ENCODE data around the gene PPP1R14D. TPM values are rescaled to one million over a fixed set of nuclear protein-coding genes. Genes with fewer than 3 reads are reported as not detected.

The PPP1R14D gene
- total and polyA plus RNA-seq, 2 of the 8 experiments (the other 6 are each of a cell fraction or from before 2014, with no cell fraction given): not detected

DNA sequence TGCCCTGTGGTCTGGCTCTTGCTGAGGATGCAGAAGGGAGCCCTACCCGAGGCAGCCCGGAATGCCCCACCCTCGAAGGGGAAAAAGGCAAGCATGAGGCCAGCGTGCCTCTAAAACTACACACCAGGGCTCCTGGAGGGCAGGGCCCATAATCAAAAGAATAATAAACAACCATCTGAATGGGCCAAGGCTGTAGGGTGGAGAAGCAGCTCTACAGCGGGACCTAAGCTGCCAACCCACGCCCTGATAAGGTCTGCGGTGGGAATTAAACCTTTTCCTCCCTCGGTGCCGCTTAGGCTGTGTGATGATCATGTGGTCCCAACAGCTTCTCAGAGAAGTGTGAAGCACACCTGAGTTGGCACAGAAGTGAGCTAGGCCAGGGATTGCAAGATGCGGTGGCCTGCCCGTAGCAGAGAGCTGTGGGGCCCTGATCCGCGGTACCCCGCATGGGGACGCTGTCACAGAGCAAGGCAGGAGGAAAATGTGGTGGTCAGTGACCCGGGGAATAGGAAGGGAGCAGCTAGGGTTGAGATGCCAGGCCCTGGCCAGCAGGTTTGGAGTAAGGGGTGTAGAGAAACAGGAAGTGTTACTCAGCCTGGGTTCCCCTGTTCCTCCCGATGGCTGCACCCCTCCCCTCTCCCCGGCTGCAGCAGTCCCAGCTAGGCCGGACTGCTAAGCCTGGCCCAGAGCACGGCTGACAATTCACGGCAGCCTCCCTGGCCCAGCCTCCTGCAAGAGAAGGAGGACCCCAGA, 59.8 kb downstream of the PPP1R14D start:
- no peaks in the 10 kb centered on the region for H3K27me3 ChIP-seq (replicated peaks in 1 of 4; ENCODE audit: control insufficient read depth in 3 of 4, extremely low read depth in 1 of 4, insufficient read depth in 3 of 4, low read length in 3 of 4)
- no peak overlapping the region for H2BK12ac ChIP-seq (ENCODE audit: low read depth, low read length)
- WGBS, 2 experiments (ENCODE audit: extremely low coverage in 1 of 2, insufficient coverage in 1 of 2, insufficient read length in 1 of 2, insufficient replicate concordance in 2 of 2, low coverage in 1 of 2, low lambda C conversion rate in 2 of 2, missing lambda C conversion rate in 1 of 2): 95% methylated on average over 20 of the region's 21 CpGs; no CpG with 5 or more reads in 1 of the 2 experiments
- no peak overlapping the region for H2AFZ ChIP-seq (ENCODE audit: low read length)
- H3K56ac ChIP-seq (replicated peaks; ENCODE audit: insufficient read length, low read depth, low read length): no peak overlapping the region
- no peak overlapping the region for H4K91ac ChIP-seq (replicated peaks; ENCODE audit: insufficient read length, low read length)
- no peak overlapping the region for H3K4me3 ChIP-seq (ENCODE audit: extremely low read depth in 1 of 4, insufficient read depth in 2 of 4, low read depth in 3 of 4, low read length in 4 of 4)
- no peak overlapping the region for H3K18ac ChIP-seq (ENCODE audit: extremely low read depth, low read length)
- H3K4me1 ChIP-seq (replicated peaks in 1 of 4; ENCODE audit: control insufficient read depth in 3 of 4, insufficient read depth in 4 of 4, low read length in 3 of 4): peaks cover 6 to 27% (median 15%) of the 10 kb centered on the region in 4 experiments
- TF ChIP-seq RNF2 (IDR thresholded peaks at IDR 0.05; ENCODE audit: borderline replicate concordance, low read depth, low read length, missing control alignments, poor library complexity, severe bottlenecking): no peak
- TF ChIP-seq EP300 (IDR thresholded peaks at IDR 0.05; ENCODE audit: borderline replicate concordance in 1 of 2, low read depth in 2 of 2, low read length in 2 of 2): no peak
- TF ChIP-seq BCL11A (IDR thresholded peaks at IDR 0.05; ENCODE audit: low read depth in 2 of 2, low read length in 2 of 2): no peak
- no peak for TF ChIP-seq CBX8 (IDR thresholded peaks at IDR 0.05; ENCODE audit: borderline replicate concordance, low read depth, low read length)
- no peak for TF ChIP-seq POLR2AphosphoS5 (IDR thresholded peaks at IDR 0.05; ENCODE audit: low read depth, low read length)
- TF ChIP-seq ATF3 (IDR thresholded peaks at IDR 0.05; ENCODE audit: insufficient read depth, low read depth, low read length): no peak
- no peak; a peak in 1 of 3 replicates for TF ChIP-seq POLR2A (IDR thresholded peaks at IDR 0.05; ENCODE audit: control extremely low read depth in 1 of 2, low read depth in 2 of 2, low read length in 2 of 2)
- TF ChIP-seq YY1 (IDR thresholded peaks at IDR 0.05; ENCODE audit: low read depth, low read length): no peak
- DNase-seq (ENCODE audit: low read depth in 1 of 2, low spot score in 2 of 2): no peak
- no peak overlapping the region; the same call in 1 of the 2 replicates for H4K8ac ChIP-seq (ENCODE audit: extremely low read depth, insufficient read depth, low read length)
- CTCF ChIA-PET (ENCODE audit: partially characterized antibody): interaction anchor here (0.8 to 15.3 kb wide), 5 partner anchors 11 to 90 kb away, joined by 4 to 184 read pairs (median 43); no protein-coding TSS in a partner anchor
- H3K79me1 ChIP-seq (ENCODE audit: low read depth, low read length): no peaks in the 10 kb centered on the region; the same call in 1 of the 2 replicates
- H4K5ac ChIP-seq (ENCODE audit: insufficient read length, low read depth, low read length): no peak overlapping the region
- H3K23me2 ChIP-seq (ENCODE audit: low read depth, low read length): peaks cover 8% of the 10 kb centered on the region; the same call in 1 of the 2 replicates
- H3K36me3 ChIP-seq (ENCODE audit: control insufficient read depth in 2 of 4, insufficient read depth in 4 of 4, low read length in 3 of 4): peaks cover 0 to 6% (median 0%) of the 10 kb centered on the region in 4 experiments; a peak in 2 of 8 replicates
- no peaks in the 10 kb centered on the region for H3K79me2 ChIP-seq (ENCODE audit: control insufficient read depth in 1 of 2, insufficient read depth in 2 of 2, low read length in 2 of 2)
- H2BK5ac ChIP-seq (ENCODE audit: low read depth, low read length): no peak overlapping the region
- H3K14ac ChIP-seq (ENCODE audit: insufficient read length): no peak overlapping the region
- no peak overlapping the region for H3K27ac ChIP-seq (ENCODE audit: low read depth, low read length)
- no peak overlapping the region for H2BK20ac ChIP-seq (ENCODE audit: low read length)
- no peak overlapping the region for H3K9ac ChIP-seq (replicated peaks in 1 of 4; ENCODE audit: extremely low read depth in 1 of 4, low read depth in 3 of 4, low read length in 3 of 4)
- H3K9me3 ChIP-seq (ENCODE audit: insufficient read depth in 2 of 2, low read depth in 1 of 2, low read length in 1 of 2): no peaks in the 10 kb centered on the region
- no peak overlapping the region for H2BK120ac ChIP-seq (replicated peaks; ENCODE audit: low read depth, low read length)
- H2BK15ac ChIP-seq (ENCODE audit: low read length): no peak overlapping the region
- H3K23ac ChIP-seq (ENCODE audit: insufficient read length): no peak overlapping the region
- FAIRE-seq: no peak
- H3K4me2 ChIP-seq (ENCODE audit: insufficient read depth in 1 of 2, low read depth in 2 of 2, low read length in 2 of 2): no peak overlapping the region
- H4K20me1 ChIP-seq (replicated peaks in 1 of 2; ENCODE audit: control insufficient read depth in 1 of 2, insufficient read depth in 2 of 2, low read length in 2 of 2): peaks cover 0 to 2% of the 10 kb centered on the region in 2 experiments
- POLR2A ChIA-PET (ENCODE audit: partially characterized antibody): interaction anchor here (0.9 to 2.7 kb wide), 3 partner anchors 9 to 30 kb away, joined by 3 to 11 read pairs (median 4); no protein-coding TSS in a partner anchor
- no peak overlapping the region for H2AK5ac ChIP-seq (ENCODE audit: low read depth, low read length)
- no peak overlapping the region for H3K4ac ChIP-seq (replicated peaks; ENCODE audit: insufficient read length, low read depth, low read length)
